OCI-LY7 (cell line): Measurements from ENCODE around the gene SPOP.

Experiments
- CTCF ChIP-seq: fragments of 200-600 bp; sonication (generic); conservative IDR thresholded peaks from 2 replicates; pipeline ENCODE4 v1.5.1; 2014; ENCODE audit warnings: mild to moderate bottlenecking, antibody characterized with exemption, low read length, moderate library complexity, mixed read lengths
- EZH2phosphoT487 ChIP-seq: fragments of 200-600 bp; sonication (generic); IDR thresholded peaks from 2 replicates; pipeline ENCODE4 v1.6.1; 2018; ENCODE audit warnings: low read depth, borderline replicate concordance, mild to moderate bottlenecking, mixed run types, antibody characterized with exemption, low read length, moderate library complexity, mixed read lengths

- no peak for TF ChIP-seq CTCF
- no peak for TF ChIP-seq EZH2phosphoT487
Measured at GRCh38 chr17:49715717-49716279, 37.9 kb upstream of the SPOP start.
